Activated T-cell treated with anti-CD3 and anti-CD28 coated beads for 48 hours (primary cell): ENCODE results near the gene PDE2A.

Experiments used
- DNase-seq: peaks from one replicate; pipeline ENCODE4 v3.0.0-alpha.2; 2020; ENCODE audit warnings: low read depth

The PDE2A gene

GRCh38 chr11:72634472-72635095 lies 39.6 kb downstream of the PDE2A start:
- DNase-seq, result no peak

- DNase-seq, result no peak
Observed at GRCh38 chr11:72634016-72634415, 40.2 kb downstream of the PDE2A start.

- no peak for DNase-seq
Observed at GRCh38 chr11:72633068-72633467, 41.2 kb downstream of the PDE2A start.

DNA sequence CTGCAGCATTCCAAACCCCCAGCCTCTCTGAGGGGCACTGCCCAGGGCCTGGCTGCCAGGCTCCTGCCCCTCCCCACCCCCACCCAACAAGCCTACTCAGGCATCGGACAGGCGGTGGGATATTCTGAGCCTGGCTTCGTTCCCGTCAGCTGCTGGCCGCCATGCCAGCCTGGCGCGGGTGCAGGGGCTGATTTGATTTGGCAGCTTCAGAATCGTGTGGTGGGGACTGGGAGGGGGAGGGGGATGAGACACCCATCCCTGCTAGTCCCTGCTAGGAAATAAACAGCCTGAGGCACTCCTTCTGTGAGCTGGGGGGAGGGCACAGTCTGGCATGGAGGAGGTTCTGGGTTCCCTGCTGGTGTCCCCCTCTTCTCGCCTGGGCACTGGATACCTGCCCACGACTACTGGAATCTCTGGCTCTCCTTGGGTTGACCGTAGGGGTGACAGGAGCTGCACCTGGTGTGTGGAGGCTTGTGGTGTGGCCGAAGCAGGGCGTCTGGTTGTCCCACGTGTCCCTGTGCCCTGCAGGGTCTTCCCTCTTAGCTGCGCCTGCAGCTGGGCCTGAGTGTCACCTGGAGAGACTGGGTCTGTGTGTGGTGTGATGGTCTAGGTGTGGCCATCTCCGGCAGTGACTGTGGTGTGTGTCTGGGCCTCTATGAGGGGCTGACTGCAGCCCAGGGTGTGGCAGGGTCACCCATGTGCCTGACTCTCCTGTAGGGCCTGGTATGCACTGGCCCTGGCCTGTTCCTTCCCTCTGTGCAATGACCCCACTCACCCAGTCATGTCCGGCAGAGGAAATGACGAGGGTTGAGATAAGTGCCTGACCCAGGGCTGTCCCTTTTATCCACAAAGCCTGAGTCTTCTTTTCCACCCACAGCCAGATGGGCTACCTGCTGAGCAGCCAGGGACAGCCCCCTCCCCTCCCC lies 42.2 kb downstream of the PDE2A start:
- DNase-seq, result no peak

- no peak for DNase-seq
Observed at GRCh38 chr11:72630104-72630852, 43.9 kb downstream of the PDE2A start.

- DNase-seq, result no peak
Observed at GRCh38 chr11:72629266-72629665, 45.0 kb downstream of the PDE2A start.

DNA sequence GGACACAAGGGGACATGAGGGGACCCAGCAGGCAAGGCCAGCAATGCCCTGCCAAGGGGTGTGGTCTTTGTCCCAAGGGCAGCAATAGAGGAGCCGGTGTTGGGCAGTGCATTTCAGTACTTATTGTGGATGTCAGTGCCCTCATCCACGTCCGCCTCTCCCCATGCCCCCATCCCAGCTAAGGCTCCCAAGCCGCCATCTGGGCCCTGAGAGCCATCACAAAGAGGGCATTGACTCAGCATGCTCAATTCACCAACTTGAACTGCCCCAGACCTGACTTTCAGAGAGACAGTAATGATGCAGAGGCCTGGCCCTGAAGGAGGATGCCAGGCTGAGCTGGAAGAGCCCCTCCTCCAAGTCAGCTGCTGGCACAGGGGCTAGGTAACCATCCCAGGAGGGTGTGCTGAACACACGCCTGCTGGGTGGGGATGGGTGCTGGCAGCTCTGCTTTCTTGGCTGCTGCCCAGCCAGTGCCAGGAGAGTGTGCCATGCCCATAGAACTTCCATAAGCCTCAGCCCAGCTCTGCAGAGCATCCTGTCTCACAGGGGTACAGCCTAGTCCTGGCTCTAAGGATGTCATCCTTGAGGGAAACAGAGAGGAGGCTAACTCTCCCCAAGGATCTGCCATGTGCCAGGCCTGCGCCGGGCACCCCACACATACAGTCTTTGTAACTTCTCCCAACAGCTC lies 46.5 kb downstream of the PDE2A start:
- DNase-seq, result no peak

DNA sequence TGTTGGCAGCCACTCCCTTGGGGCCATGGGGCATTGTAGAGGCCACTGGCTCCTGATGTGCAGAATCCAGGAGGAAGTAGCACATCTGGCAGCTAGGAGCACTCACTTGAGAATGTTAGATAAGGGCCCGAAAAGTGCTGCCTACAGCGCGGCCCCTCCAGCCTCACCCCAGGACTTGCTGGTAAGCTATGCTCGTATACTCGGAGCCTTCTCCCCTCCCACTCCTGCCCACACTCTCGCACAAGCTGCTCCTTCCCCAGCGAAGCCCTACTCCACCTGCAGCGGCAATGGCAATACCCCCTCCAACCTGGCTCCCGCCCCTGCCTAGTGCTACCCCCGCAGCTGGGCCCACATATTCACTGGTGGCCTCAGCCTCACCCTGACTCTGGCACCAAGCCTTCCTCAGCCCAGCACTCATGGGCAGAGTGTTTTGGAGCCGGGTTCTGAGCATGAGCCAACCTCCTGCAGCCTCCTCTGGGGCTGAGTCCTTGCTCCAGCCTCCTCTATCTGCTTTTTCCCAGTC lies 47.7 kb downstream of the PDE2A start:
- DNase-seq, result no peak

DNA sequence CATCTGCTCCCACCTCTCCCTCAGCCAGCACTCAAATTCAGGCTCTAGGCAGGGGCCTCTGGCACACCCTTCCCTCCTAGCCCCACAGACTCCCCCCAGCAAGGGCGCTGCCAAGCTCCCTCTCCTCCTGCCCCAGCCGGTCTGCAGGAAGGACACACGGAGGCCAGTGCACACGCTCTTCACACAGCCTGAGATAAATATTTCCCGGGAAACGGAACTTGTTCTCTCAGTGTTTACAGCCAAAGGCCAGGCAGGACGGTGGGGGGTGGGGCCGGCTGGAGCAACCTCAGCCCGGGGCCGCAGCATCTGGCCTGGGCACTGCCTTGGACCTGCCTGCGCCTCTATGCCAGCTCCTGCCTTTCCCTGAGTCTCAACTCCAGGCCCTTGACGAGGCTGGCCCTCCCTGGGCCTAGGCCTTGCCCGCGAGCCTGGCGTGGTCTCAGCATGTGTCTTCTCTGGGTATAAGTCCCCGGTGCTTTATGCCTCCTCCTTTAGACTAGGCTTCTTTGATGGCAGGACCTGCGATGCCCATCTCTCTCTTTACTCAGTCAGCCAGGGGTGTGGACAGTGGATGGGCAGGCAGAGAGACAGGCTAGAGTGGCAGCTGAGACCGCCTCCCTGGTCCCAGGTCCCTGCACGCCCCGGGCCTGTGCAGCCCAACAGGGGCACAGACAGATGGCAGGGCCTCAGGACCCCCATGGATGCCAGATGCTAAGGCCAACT lies 48.4 kb downstream of the PDE2A start:
- no peak for DNase-seq

DNA sequence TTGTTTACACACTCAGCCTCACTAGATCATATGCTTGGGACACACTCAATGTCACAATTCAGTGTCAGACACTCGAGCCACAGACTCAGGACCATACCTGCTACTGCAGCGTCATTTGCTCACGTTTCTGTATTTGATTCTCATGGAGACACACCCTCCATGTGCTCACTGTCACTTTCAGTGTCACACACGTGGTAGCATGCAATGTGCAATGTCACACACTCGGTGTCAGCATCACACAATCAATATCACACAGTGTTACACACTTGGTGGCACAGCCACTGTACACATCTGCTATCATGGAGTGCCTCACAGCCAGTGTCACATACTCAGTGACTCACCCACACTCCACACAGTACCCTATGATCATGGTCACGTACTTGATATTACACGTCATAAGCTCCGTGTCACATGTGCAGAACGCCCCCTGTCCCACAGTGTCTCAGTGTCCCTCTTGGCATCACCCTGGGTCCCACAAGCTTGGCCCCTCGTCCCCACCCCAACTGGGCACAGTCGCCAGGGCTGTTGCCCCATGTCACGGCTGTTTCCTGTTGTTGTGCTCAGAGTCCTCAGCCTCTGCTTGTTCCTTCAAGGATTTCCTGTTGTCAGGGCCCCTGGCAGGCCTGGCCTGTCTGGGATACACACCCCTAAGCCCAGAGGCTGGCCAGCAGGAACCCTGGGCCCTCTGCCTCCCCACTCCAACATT lies 49.6 kb downstream of the PDE2A start:
- DNase-seq, result no peak

- no peak for DNase-seq
Observed at GRCh38 chr11:72623052-72623451, 51.2 kb downstream of the PDE2A start.

DNA sequence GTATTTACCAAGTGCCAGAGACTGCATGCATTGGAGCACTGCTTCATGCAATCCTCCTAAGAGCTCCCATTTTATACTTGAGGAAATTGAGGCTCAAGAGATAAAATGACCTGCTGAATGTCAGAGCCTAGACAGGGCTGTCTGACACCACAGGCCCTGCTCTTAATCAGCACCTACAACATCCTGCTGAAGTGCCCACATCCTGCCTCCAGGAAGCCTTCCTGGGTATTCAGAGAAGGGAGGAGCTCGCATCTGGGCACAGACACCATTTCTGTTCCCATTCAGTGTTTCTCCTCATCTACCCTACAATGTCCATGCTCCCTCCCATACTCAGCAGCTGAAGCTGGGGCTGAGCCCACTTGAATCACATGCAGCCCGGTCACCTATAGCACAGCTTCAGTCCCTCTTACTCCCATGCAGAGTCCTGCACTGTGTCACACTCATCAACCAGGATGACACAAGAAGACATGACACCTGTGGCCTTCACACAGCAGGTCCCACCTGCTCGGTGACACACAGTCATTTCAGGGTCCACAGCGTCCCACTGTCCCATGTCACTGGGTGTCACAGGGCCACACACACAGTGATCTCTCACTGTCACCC lies 53.1 kb downstream of the PDE2A start:
- DNase-seq, result no peak

DNA sequence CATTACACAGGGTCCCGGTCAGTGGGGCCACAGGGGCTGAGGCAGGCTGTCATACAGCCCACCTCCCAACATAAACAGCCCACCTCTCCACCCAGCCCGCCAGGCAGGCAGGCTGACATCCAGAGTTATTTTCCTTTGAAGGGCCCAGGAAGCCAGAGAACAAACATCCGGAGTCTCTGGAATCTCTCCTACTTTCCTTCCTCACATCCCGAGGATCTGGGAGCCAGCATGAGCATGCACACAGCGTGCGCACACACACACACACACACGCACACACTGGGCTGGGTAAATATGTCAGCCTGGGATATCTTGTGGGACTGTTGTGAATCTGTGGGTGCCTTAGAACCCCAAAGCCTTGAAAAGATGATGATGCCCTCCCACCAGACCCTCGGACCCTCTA lies 55.4 kb downstream of the PDE2A start:
- DNase-seq, result no peak

DNA sequence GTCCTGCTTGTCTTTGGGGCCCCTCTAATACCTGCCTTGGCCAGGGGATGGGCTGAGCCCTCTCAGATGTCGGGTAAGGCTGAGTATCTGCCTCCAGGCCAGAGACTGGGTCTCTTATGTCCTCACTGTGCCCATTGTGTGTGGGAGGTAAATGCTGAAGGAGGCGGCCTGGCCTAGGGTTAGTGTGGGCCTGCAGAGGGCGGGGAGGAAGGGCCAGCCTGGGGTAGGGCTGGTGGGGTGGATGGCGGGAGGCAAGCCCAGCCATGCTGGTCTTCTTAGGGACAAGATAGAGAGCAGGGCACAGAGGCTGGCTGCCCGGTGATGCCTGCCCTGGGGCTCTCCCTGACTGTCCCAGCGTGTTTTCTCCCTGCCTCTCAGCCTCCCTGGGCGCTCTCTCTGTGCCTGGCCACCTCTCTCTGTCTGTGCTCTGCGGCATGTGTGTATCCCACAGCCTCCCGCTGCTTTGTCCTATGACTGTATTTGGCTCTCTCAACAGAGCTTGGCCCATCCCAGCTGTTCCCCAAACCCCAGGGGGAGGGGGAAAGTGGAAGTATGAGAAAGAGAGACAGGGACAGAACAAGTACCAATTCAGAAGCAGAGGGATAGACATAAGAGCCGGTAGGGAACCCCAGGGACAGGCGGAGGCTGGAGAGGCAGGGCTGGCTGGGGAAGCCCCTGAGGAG lies 57.0 kb downstream of the PDE2A start:
- DNase-seq, result no peak

DNA sequence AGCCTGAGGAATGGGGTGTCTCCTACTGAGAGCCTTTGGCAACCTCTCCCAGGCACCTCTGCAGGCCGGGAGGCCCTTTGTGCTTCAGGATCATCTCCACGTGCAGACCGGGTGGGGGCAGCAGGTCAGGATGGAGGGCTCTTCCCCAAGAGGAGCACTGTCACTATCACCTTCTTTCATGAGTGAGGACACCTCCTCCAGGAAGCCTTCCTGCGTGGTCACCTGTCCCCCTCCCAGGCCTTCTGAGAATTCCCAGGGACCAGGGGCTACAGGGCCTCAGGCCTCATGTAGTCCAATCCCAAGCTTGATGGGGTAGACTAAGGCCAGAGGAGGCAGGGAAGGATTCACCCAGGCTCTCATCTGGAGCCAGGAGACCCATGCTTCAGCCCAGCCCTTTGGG lies 57.6 kb downstream of the PDE2A start:
- no peak for DNase-seq

DNA sequence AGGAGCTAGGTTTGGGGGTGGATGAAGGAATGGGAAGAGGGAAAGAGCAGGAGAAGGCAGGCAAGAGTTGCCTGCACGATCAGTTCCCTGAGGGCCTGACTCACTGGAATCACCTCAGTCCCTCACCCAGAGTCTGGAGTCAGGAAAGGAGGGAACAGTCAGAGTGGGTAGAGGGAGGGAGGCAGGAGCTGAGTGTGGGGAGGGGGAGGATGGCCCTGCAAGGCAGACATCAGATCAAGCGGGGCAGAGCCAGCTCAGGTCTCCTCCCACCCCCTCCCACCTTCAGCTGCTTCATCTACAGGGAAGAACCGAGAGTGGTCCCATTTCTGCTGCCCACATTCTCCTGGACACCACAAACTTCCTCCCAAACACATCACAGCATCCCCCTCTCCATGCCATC lies 58.9 kb downstream of the PDE2A start:
- no peak for DNase-seq

DNA sequence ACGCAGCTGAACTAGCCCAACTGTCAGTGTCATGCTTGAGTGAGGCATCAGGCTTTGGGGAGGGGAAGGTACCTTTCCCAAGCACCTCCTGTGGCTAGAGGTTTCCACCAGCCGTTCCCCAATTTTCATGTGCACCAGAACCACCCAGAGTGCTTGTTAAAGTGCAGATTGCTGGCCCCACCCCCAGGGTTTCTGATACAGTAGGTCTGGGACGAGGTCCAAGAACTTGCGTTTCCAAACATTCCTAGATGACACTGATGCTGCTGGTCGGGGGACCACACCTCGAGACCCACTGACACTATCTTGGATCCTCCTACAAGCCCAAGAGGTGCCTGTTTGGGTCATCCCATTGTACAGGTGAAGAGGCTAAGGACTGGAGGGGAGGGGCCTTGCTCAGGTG lies 59.8 kb downstream of the PDE2A start:
- DNase-seq, result no peak

- DNase-seq, result no peak
Observed at GRCh38 chr11:72613977-72614376, 60.2 kb downstream of the PDE2A start.

- DNase-seq, result no peak
Observed at GRCh38 chr11:72613450-72613849, 60.8 kb downstream of the PDE2A start.

DNA sequence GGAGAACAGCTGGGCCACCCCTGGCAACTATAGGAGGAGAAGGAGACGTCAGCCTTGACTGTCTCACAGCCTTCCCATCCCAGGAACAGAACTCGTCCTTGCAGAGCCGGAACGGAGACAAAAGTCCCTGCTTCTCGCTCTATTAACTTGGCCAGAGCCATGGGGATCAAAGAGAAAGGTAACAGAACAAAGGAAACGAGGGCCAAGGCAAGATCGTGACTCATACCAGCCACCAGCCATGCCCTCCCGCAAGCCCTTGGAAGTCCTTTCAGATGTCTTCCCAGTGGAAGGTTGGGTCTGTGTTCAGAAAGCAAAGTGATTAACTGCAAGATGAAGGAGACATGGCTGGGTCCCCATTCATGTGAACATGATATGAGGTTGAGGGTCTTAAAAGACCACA lies 64.7 kb downstream of the PDE2A start:
- no peak for DNase-seq
